Sigmoid colon (tissue), 4 donors: ENCODE results near the gene NAA40.

Experiments used
- CTCF ChIP-seq, 4 experiments: fragments of 450-650 bp in 3 of 4; fragments of 200-600 bp in 1 of 4; IDR thresholded peaks; one replicate each; pipeline ENCODE4 v1.5.1; 2016 to 2019; ENCODE audit warnings: antibody characterized with exemption in 4 of 4, mild to moderate bottlenecking in 3 of 4, moderate library complexity in 2 of 4
- POLR2A ChIP-seq, 2 donors: fragments of 450-650 bp; IDR thresholded peaks; one replicate each; pipeline ENCODE4 v1.6.1; 2016; ENCODE audit warnings: antibody characterized with exemption in 2 of 2, mild to moderate bottlenecking in 2 of 2, moderate library complexity in 2 of 2
- POLR2AphosphoS5 ChIP-seq, 4 donors: sonication (generic); formaldehyde crosslinking; IDR thresholded peaks; one replicate each; pipeline ENCODE4 v1.6.1; 2017; ENCODE audit warnings: antibody characterized with exemption in 4 of 4

- TF ChIP-seq CTCF (IDR thresholded peaks at IDR 0.05) = no peak
- no peak for TF ChIP-seq POLR2AphosphoS5 (IDR thresholded peaks at IDR 0.05)
- no peak for TF ChIP-seq POLR2A (IDR thresholded peaks at IDR 0.05)
These were observed 30.8 kb upstream of the NAA40 start for GRCh38 chr11:63907808-63908530.
